Ovary (tissue), 9 donors: ENCODE data around the gene PCYT2. TPM values are rescaled to one million over a fixed set of nuclear protein-coding genes. Genes with fewer than 3 reads are reported as not detected.

Experiments used
- DNase-seq, 5 donors: peaks; one replicate each; pipeline ENCODE4 v3.0.0-alpha.2; 2019 to 2020
- H3K27ac ChIP-seq, 2 donors: fragments of 200-600 bp; one replicate each; pipeline versions ENCODE4 v1.5.1 to v1.8.0; 2019 to 2022
- H3K27me3 ChIP-seq: fragments of 200-600 bp; one replicate; pipeline ENCODE4 v1.8.0; 2022
- H3K36me3 ChIP-seq: fragments of 200-600 bp; sonication (generic); one replicate; pipeline ENCODE4 v1.5.1; 2019
- H3K4me1 ChIP-seq: one replicate; pipeline ENCODE4 v1.8.1; 2013; ENCODE audit warnings: mild to moderate bottlenecking, moderate library complexity; ENCODE audit not compliant: insufficient read depth
- H3K4me3 ChIP-seq: fragments of 200-600 bp; sonication (generic); one replicate; pipeline ENCODE4 v1.5.1; 2017
- H3K9me3 ChIP-seq, 2 donors: fragments of 200-600 bp in 1 of 2; sonication (generic) in 1 of 2; one replicate each; pipeline versions ENCODE4 v1.5.1 to v1.8.1; 2013 to 2019; ENCODE audit warnings: mild to moderate bottlenecking in 1 of 2, moderate library complexity in 1 of 2
- EP300 ChIP-seq: sonication (generic); formaldehyde crosslinking; IDR thresholded peaks from one replicate; pipeline ENCODE4 v1.6.1; 2017; ENCODE audit warnings: antibody characterized with exemption
- POLR2A ChIP-seq: fragments of 450-650 bp; IDR thresholded peaks from one replicate; pipeline ENCODE4 v1.6.1; 2017; ENCODE audit warnings: antibody characterized with exemption, mild to moderate bottlenecking, moderate library complexity
- WGBS, 3 donors: extraction: QIAGEN DNeasy Blood & Tissue Kit in 1 of 3; methylation state at CpG; one replicate each; pipeline versions ENCODE4 v1.1.5 to v1.1.7; 2013 to 2017; 5-methylcytosine and 5-hydroxymethylcytosine counted together
- intact Hi-C, 4 donors: fragments of 100-400 bp; cut with DNase I; formaldehyde crosslinking; loops; one replicate each; pipeline versions ENCODE4 v1.11.0 to v1.15.1; 2022 to 2023
- polyA plus RNA-seq, 2 donors: library from polyadenylated mRNA; stranded (reverse); fragments of 200-250 nt in 1 of 2; fragments of 350-450 nt in 1 of 2; fragmentation: Illumina TruSeq in 1 of 2; extraction: RNeasy Lipid Tissue Mini Kit (QIAGEN cat#74804) in 1 of 2; gene quantifications; one replicate each; pipeline ENCODE4 v1.2.3, GENCODE V29; 2013 to 2014
- total RNA-seq, 7 donors: library from RNA; depleted of rRNA in 2 of 7; stranded (reverse); fragments of >200 nt in 2 of 7; fragmentation: NEBNext Ultra II Directional in 3 of 7; extraction: Animal tissue kit (Norgen Biotek cat#: 25700) in 3 of 7; gene quantifications; one replicate each; pipeline versions ENCODE4 v1.1.0 to v1.2.4, GENCODE V29; 2016 to 2023
- TF ChIP-seq, protein P1 (sequence below), 3 donors: fragments of 450-650 bp in 2 of 3; fragments of 200-600 bp in 1 of 3; IDR thresholded peaks; one replicate each; pipeline versions ENCODE4 v1.5.1 to v1.8.0; 2016 to 2022; ENCODE audit warnings: antibody characterized with exemption in 3 of 3, mild to moderate bottlenecking in 1 of 3
- donor health status: DM: no; HTN: no; CAD: no; lungs with moderate emphysema.
- donor health status: DM: no; HTN: no; CAD: no.
- donor health status: Bipolar disorder and iron deficiency.
- donor health status: DM: yes; HTN: yes; CAD: no.
- donor health status: DM: no; HTN: no; CAD: no.
- donor health status: DM: yes; HTN: yes; CAD: no.

Gene PCYT2
- total and polyA plus RNA-seq, 9 donors = 12.6 to 71.4 (median 25.7) TPM

DNA sequence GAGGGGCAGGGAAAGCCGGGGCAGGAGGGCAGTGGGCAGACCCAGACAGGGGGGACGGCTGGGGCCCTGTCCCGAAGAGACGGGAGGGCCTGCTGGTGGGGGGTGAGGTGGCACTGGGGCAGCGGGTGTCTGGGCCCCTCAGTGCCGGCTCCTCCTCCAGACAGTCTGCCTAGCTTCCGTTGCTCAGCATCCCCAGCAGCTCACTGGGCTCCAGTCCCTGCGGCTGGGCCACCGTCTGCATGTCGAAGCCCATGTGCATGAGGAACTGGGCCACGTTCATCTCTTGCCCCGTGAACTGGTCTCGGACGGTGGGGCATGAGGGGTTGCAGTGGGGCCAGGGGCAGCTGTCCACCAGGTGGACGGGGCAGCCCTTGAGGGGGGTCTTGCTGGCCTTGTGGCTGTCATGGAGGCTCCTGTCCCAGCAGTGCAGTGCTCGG lies 41.6 kb upstream of the PCYT2 start:
- no peak overlapping the region for H3K27ac ChIP-seq
- no peaks in the 10 kb centered on the region for H3K27me3 ChIP-seq
- TF ChIP-seq EP300 (no peak), POLR2A (no peak)
- TF ChIP-seq, protein P1, sequence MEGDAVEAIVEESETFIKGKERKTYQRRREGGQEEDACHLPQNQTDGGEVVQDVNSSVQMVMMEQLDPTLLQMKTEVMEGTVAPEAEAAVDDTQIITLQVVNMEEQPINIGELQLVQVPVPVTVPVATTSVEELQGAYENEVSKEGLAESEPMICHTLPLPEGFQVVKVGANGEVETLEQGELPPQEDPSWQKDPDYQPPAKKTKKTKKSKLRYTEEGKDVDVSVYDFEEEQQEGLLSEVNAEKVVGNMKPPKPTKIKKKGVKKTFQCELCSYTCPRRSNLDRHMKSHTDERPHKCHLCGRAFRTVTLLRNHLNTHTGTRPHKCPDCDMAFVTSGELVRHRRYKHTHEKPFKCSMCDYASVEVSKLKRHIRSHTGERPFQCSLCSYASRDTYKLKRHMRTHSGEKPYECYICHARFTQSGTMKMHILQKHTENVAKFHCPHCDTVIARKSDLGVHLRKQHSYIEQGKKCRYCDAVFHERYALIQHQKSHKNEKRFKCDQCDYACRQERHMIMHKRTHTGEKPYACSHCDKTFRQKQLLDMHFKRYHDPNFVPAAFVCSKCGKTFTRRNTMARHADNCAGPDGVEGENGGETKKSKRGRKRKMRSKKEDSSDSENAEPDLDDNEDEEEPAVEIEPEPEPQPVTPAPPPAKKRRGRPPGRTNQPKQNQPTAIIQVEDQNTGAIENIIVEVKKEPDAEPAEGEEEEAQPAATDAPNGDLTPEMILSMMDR (IDR thresholded peaks at IDR 0.05) = no peak
- no peak for DNase-seq
- WGBS, 3 donors = 48 to 61% (median 59%) methylated on average over 13 to 16 of the region's 16 CpGs
- H3K4me3 ChIP-seq = no peak overlapping the region
- intact Hi-C loops = loop anchor here in 2 of 4 donors (10.0 kb wide), 1 partner anchor 202 kb away; no protein-coding TSS in a partner anchor
- H3K9me3 ChIP-seq = no peaks in the 10 kb centered on the region
- H3K36me3 ChIP-seq = no peaks in the 10 kb centered on the region
- H3K4me1 ChIP-seq = no peaks in the 10 kb centered on the region

DNA sequence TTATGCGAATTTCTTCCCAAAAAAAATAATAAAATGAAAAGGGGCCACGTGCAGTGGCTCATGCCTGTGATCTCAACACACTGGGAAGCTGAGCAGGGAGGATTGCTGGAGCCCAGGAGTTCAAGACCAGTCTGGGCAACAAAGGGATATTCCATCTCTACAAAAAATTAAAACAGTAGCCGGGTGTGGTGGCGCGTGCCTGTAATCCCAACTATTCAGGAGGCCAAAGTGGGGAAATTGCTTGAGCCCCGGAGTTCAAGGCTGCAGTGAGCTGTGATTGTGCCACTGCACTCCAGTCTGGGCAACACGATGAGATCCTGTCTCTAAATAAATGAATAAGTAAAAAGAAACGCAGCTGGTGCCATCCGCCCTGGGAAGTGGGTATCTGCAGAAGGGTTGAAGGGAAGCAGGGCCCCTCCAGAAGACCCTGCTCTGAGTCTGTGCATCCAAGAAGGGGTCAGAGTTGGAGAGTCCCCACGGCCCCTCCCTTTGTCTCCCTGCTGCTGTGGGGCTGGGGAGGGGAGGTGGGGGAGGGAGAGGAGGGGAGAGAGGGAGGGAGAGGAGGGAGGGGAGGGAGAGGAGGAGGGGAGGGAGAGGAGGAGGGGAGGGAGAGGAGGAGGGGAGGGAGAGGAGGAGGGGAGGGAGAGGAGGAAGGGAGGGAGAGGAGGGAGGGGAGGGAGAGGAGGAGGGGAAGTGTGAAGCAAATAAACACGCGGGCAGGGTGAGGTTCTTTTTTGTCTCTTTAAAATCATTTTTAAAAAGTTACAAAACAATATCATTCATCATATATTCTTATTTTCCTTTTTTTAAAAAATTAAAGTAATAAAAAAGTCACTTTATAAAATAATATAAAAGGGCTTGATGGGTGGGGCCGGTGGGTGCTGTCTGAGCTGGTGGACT lies 40.8 kb upstream of the PCYT2 start:
- H3K9me3 ChIP-seq = no peaks in the 10 kb centered on the region
- TF ChIP-seq EP300 (no peak), POLR2A (no peak)
- TF ChIP-seq, protein P1 (IDR thresholded peaks at IDR 0.05) = no peak
- H3K27ac ChIP-seq = no peak overlapping the region
- no peak for DNase-seq
- no peaks in the 10 kb centered on the region for H3K27me3 ChIP-seq
- intact Hi-C loops = loop anchor here in 2 of 4 donors (10.0 kb wide), 1 partner anchor 203 kb away; no protein-coding TSS in a partner anchor
- no peaks in the 10 kb centered on the region for H3K36me3 ChIP-seq
- H3K4me1 ChIP-seq = no peaks in the 10 kb centered on the region
- WGBS, 3 donors = 29 to 42% (median 39%) methylated on average over 13 of the region's 13 CpGs
- H3K4me3 ChIP-seq = no peak overlapping the region

DNA sequence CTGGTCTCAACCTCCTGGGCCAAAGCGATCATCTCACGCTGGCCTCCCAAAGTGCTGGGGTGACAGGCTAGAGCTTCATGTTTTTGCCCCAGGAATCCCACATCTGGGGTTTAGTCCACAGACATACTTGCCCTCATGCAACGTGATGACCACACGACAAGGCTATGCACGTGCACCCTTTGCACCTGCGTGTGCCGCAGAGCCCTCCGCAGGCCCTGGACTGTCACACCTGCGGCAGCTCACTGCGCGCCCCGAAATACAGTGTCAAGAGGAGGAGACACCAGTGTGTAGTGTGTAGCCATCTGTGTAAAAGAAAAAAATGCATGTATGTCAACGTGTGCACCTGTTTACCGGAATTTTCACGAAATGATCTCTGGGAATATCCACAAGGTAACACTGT lies 39.3 kb upstream of the PCYT2 start:
- intact Hi-C loops = loop anchor here in 2 of 4 donors (10.0 kb wide), 1 partner anchor 204 kb away; no protein-coding TSS in a partner anchor
- TF ChIP-seq, protein P1 (IDR thresholded peaks at IDR 0.05) = no peak
- no peak for TF ChIP-seq POLR2A
- no peak for TF ChIP-seq EP300
- WGBS, 3 donors = 80 to 85% (median 83%) methylated on average over 15 of the region's 15 CpGs

DNA sequence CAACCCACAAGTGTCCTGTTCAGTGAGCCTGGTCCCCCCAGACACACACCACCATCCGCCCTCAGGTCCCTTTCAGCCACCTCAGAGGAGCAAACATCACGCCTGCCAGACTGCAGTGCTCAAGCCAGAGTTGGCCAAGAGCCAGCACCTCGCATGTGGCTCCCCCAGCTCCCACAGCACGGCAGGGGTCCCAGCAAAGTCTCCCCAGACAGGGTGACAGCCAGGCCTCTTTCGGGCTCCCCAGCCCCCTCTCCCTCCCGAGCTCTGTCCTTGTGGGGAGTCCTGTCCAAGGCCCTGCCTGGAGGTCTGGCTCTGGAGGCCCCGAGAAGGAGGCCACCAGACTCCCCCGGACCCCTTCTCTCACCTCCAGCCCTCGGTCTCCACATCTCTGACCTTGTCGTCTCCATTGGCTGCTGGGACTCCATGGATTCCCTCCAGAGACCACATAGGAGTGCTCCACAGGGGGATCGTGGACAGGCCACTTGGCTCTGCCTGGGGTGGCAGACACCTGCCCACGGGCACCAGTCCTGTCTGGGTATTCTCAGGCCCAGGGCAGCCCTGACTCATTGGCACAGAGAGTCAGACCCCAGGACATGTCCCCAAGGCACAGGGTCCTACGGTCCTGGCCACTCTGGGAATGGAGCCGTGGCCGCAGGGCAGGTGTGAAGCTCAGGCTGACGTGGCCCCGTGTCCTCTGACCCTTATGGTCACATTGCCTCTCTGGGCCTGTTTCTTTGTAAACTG lies 37.6 kb upstream of the PCYT2 start:
- H3K27me3 ChIP-seq = no peaks in the 10 kb centered on the region
- intact Hi-C loops = no loop called here
- H3K36me3 ChIP-seq = no peaks in the 10 kb centered on the region
- H3K4me3 ChIP-seq = no peak overlapping the region
- H3K27ac ChIP-seq = no peak overlapping the region
- WGBS, 3 donors = 73 to 82% (median 74%) methylated on average over 17 of the region's 17 CpGs
- TF ChIP-seq EP300 = no peak
- TF ChIP-seq POLR2A = no peak
- TF ChIP-seq, protein P1 (IDR thresholded peaks at IDR 0.05) = no peak
- no peaks in the 10 kb centered on the region for H3K4me1 ChIP-seq
- DNase-seq = no peak
- no peaks in the 10 kb centered on the region for H3K9me3 ChIP-seq

More for the DNA sequence above, 39.3 kb upstream of the PCYT2 start:
- no peak for DNase-seq
- Histone ChIP-seq H3K27ac (no peak overlapping the region), H3K27me3 (no peaks in the 10 kb centered on the region), H3K36me3 (no peaks in the 10 kb centered on the region), H3K9me3 (no peaks in the 10 kb centered on the region), H3K4me1 (no peaks in the 10 kb centered on the region), H3K4me3 (no peak overlapping the region)
